ENCODE results near the gene POLE.
"Not testable (repeated sequence)": the region's sequence is repeated elsewhere in the genome, so short reads cannot be mapped to it uniquely, and the experiment has no call there.

POLE gene

DNA sequence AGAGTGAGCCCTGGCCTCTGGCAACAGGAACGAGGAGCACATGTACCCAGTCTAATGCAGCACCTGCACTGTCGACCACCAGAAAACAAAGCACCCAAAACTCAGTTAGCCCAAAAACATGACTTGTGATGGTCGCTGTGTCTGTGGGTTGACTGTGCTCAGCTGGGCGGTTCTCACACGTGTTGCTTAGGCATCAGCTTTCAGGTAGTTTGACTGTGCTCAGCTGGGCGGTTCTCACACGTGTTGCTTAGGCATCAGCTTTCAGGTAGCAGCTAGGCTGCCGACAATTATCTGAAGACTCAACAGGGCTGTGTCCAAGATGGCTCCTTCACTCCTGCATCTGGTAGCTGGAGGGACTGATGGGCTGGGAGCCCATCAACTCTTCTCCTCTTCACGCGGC is 75.5 kb downstream of the POLE start:
- DNase-seq (ENCODE audit: low read depth in 2 of 2), result no peak

GRCh38 chr12:132610866-132611602 is 76.1 kb downstream of the POLE start:
- no peak for DNase-seq (ENCODE audit: low read depth in 2 of 2)

GRCh38 chr12:132610051-132610759 is 76.9 kb downstream of the POLE start, which contains the start of gene LRCOL1:
TSS of gene LRCOL1 (minus strand) at chr12:132610582. CDS start at chr12:132606251, 4,331 bp downstream.
- DNase-seq (ENCODE audit: low read depth in 2 of 2), result no peak

GRCh38 chr12:132608231-132609171 is 78.6 kb downstream of the POLE start:
- DNase-seq (ENCODE audit: low read depth in 2 of 2), result no peak

DNA sequence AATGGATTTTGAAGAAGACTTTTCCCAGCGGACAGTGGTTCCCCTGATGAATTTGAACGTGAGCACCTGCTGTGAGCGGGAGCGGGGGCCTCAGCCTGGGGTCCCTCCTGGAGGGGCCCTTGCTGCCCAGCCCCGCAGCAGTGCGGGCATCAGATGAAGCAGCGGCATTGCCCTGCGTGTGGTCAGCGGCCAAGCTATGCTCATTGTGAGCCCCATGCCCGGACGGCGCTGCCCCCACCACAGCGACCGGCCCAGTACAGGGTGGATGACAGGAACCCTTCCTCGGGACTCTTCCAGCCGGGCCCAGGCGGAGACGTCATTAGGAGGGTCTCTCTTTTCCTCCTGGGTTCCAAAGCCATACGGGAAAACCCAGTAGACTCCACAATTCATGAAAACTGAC is 80.2 kb downstream of the POLE start:
- DNase-seq (ENCODE audit: low read depth in 2 of 2), result no peak

GRCh38 chr12:132606466-132606865 is 80.7 kb downstream of the POLE start:
- no peak for DNase-seq (ENCODE audit: low read depth in 2 of 2)

DNA sequence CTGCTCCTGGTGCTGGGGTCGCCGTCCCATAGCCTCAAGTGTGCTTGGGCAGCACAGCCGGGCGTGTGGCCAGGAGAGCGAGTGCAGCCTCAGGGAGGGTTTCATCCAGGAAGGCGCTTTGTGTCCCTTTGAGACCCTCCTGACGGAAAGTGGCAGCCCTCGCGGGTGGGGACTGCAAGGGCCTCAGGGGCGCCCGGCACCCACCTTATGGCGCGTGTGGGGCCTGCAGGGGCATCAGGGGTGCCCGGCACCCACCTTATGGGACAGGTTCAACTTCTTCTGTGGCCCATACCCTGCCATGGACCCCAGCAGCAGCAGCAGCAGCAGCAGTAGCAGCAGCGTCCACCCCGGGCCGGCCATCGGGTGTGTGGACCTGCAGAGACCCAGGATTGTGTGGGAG is 81.2 kb downstream of the POLE start:
- no peak for DNase-seq (ENCODE audit: low read depth in 2 of 2)

GRCh38 chr12:132604668-132605441 is 82.3 kb downstream of the POLE start:
- DNase-seq (ENCODE audit: low read depth in 2 of 2), result no peak

DNA sequence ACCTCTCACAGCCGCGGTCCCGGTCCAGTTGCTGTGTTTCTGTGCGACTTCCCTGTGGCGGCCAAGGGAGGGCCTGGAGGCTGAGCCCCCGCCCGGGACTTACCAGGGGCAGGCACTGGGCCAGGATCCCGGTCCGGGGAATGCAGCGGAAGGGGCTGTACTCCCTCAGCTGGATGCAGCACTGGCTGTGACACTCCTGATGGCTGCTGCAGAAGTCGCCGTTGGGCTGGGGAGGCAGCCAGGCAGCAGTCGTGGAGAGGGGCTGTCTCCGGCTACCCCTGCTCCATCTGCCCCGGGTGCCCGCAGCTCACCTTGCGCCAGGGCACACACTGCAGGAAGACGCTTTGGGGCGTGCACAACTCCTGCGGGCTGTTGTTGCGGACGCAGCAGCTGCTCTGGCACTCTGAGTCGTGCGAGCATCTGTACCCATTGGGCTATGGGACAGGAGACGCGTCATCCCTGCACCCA is 83.0 kb downstream of the POLE start:
- DNase-seq (ENCODE audit: low read depth in 2 of 2), result no peak

- no peak for DNase-seq (ENCODE audit: low read depth in 2 of 2)
These were observed 83.6 kb downstream of the POLE start for GRCh38 chr12:132603240-132604150.

GRCh38 chr12:132602572-132603239 is 84.4 kb downstream of the POLE start:
- DNase-seq (ENCODE audit: low read depth in 2 of 2), result no peak

DNA sequence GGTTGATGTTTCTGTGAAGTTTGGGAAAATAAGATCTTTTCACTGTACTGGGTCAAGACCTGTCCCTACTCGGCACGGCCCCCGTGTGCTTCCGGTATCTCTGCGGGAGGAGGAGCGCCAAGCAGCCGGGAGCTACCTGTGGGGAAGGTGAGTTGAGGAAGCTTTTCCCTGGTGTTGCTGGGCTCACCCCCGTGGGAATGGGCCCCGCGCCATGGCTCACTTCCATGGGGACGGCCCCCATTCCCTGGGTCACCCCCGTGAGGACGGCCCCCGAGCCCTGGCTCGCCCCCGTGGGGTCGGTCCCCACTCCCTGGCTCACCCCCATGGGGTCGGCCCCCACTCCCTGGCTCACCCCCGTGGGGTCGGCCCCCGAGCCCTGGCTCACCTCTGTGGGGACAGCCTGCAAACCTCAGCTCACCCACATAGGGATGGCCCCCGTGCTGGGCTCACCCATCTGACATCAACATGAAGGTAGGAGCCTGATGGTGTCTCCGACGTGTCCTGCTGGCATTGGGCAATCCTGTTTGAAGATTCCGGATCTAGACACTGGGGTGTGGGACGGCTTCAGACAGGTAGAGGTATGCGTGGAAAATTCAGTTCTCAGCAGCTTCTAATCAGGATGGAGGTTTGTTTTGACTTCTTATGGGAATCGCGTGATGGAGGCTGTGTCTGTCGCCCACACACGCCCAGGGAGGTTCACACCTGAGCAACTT is 85.8 kb downstream of the POLE start:
- DNase-seq (ENCODE audit: low read depth in 2 of 2), result no peak

DNA sequence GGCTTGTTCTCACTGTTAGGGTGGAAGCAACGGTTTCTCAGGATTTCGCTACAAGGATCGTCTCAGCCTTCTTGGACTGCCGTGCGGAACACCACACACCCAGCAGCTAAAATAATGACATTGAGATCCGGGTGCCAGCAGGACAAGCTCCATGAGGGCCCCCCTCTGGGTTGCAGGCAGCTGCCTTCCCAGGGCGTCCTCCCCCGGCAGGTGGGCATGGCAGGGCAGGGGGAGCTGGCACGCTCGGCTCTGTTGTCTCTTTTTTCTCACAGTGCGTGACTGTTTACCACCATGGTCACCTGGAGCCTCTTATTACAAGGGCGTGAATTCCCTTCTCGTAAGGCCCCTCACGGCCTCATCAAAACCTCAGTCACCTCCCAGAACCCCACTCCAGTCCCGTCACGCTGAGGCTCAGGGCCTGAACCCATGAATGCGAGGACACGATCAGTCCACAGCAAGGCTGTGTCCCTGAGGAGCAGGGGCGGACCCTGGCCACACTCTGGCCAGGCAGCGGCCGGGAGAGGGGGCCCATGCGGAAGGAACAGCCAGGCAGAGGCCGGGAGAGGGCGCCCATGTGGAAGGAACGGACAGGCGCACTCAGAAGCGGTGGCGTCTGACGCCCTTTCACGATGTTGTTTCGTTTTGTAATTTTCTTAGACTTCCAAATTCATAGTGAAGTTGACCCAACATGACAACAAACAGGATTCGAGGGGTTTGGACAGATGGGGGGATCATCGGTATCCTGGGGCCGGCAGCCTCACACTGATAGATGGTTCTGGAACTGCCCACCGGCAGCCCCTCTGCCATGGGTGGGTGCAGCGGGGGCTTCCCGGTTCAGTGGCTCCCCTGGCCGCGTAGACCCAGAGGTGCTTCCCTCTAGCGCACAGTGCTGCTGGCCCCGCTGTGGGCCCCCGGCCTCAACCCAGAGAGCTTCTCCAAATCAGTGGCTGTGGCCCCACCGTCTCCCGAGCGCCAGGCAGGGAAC is 86.8 kb downstream of the POLE start:
- DNase-seq (ENCODE audit: low read depth in 2 of 2), result peak in 1 of 2 donors; percentile 26

DNA sequence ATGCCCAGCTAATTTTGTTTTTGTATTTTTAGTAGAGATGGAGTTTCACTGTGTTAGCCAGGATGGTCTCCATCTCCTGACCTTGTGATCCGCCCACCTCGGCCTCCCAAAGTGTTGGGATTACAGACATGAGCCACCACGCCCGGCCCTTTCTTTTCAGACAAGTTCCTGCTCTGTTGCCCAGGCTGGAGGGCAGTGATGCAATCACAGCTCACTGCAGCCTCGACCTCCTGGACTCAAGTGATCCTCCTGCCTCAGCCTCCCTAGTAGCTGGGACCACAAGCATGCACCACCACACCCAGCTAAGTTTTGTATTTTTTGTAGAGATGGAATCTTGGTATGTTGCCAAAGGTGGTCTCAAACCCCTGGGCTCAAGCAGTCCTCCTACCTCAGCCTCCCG is 87.6 kb downstream of the POLE start:
- not testable (repeated sequence) for DNase-seq (ENCODE audit: low read depth in 2 of 2)

DNA sequence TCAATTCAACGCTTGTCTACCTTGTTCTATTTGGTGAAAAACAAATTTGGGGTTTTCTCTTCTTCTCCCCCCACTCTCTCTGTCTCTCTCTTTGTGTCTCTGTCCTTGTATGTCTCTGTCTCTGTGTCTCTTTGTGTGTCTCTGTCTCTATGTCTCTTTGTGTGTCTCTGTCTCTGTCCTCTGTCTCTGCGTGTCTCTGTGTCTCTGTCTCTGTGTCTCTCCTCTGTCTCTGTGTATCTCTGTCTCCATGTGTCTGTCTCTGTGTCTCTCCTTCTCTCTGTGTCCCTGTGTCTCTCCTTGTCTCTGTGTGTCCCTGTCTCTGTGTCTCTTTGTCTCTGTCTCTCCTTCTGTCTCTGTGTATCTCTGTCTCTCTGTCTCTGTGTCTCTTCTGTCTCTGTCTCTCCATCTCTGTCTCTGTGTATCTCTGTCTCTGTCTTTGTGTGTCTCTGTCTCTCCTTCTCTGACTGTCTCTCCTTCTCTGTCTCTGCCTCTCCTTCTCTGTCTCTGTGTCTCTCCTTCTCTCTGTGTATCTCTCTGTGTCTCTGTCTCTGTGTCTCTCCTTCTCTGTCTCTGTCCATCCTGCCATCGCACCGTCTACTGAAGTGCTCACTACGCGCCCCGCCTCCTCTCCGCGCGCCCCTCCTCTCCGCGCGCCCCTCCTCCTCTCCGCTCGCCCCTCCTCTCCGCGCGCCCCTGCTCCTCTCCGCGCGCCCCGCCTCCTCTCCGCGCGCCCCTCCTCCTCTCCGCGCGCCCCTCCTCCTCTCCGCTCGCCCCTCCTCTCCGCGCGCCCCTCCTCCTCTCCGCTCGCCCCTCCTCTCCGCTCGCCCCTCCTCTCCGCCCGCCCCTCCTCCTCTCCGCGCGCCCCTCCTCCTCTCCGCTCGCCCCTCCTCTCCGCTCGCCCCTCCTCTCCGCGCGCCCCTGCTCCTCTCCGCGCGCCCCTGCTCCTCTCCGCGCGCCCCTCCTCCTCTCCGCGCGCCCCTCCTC is 89.5 kb downstream of the POLE start:
- DNase-seq (ENCODE audit: low read depth in 2 of 2), result no peak

- no peak for DNase-seq (ENCODE audit: low read depth in 2 of 2)
These were observed 91.1 kb downstream of the POLE start for GRCh38 chr12:132596016-132596415.

- no peak for DNase-seq (ENCODE audit: low read depth in 2 of 2)
These were observed 92.0 kb downstream of the POLE start for GRCh38 chr12:132595183-132595582.
